OCI-LY1 (cell line): Measurements from ENCODE around the gene FAM149A.

Experiments used
- EZH2 ChIP-seq: fragments of 200-600 bp; sonication (generic), shearing (Covaris generic); IDR thresholded peaks from 2 replicates; pipeline ENCODE4 v1.8.0; 2017; ENCODE audit warnings: borderline replicate concordance, mixed run types, mild to moderate bottlenecking, antibody characterized with exemption, low read length, moderate library complexity, mixed read lengths
- TF ChIP-seq, protein P1 (sequence below): fragments of 200-600 bp; sonication (generic), shearing (Covaris generic); IDR thresholded peaks from 2 replicates; pipeline ENCODE4 v1.5.1; 2017; ENCODE audit warnings: mild to moderate bottlenecking, antibody characterized with exemption, low read length, moderate library complexity, mixed read lengths

DNA sequence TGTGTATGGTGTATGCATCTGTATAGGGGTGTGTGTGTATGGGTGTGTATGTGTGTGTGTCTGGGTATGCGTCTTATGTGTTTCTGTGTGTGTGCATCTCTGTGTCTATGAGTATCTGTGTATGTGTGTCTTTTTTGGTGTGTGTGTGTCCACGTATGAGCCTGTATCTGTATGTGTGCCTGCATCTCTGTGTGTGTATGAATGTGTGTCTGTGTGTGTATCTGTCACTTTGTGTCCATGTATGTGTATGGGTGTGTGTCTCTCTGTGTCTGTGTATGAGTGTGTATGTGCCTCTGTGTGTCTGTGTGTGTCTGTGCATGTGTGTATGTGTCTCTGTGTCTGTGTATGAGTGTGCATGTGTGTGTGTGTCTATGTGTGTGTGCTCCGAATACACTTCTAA lies 24.3 kb downstream of the FAM149A start:
- TF ChIP-seq, protein P1, sequence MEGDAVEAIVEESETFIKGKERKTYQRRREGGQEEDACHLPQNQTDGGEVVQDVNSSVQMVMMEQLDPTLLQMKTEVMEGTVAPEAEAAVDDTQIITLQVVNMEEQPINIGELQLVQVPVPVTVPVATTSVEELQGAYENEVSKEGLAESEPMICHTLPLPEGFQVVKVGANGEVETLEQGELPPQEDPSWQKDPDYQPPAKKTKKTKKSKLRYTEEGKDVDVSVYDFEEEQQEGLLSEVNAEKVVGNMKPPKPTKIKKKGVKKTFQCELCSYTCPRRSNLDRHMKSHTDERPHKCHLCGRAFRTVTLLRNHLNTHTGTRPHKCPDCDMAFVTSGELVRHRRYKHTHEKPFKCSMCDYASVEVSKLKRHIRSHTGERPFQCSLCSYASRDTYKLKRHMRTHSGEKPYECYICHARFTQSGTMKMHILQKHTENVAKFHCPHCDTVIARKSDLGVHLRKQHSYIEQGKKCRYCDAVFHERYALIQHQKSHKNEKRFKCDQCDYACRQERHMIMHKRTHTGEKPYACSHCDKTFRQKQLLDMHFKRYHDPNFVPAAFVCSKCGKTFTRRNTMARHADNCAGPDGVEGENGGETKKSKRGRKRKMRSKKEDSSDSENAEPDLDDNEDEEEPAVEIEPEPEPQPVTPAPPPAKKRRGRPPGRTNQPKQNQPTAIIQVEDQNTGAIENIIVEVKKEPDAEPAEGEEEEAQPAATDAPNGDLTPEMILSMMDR = no peak
- TF ChIP-seq EZH2 = no peak
